ENCODE data around the gene PRPF19.
A peak's percentile ranks its signal among the peaks of the same experiment; 100 is the strongest.

PRPF19 gene

GRCh38 chr11:60875366-60876167, 30.8 kb downstream of the PRPF19 start:
- Mint-ChIP-seq H3K36me3 (ENCODE audit: low read depth) (peaks cover 18% of the 10 kb centered on the region), H3K27me3 (ENCODE audit: low read depth) (no peaks in the 10 kb centered on the region), H3K4me3 (no peak overlapping the region), H3K27ac (no peak overlapping the region), H3K9me3 (no peaks in the 10 kb centered on the region), H3K4me1 (ENCODE audit: low read depth) (peaks cover 57% of the 10 kb centered on the region)
- no peak for DNase-seq (ENCODE audit: low spot score)

GRCh38 chr11:60874421-60875365, 31.7 kb downstream of the PRPF19 start:
- Mint-ChIP-seq H3K27ac (peak overlapping the region; percentile 65), H3K4me3 (peak overlapping the region; percentile 16), H3K9me3 (no peaks in the 10 kb centered on the region), H3K36me3 (ENCODE audit: low read depth) (peaks cover 16% of the 10 kb centered on the region), H3K4me1 (ENCODE audit: low read depth) (peaks cover 58% of the 10 kb centered on the region), H3K27me3 (ENCODE audit: low read depth) (no peaks in the 10 kb centered on the region)
- no peak for DNase-seq (ENCODE audit: low spot score)

GRCh38 chr11:60873533-60873932, 32.9 kb downstream of the PRPF19 start:
- peak overlapping the region; percentile 54 for H3K4me3 Mint-ChIP-seq
- no peaks in the 10 kb centered on the region for H3K9me3 Mint-ChIP-seq
- no peaks in the 10 kb centered on the region for H3K27me3 Mint-ChIP-seq (ENCODE audit: low read depth)
- H3K4me1 Mint-ChIP-seq (ENCODE audit: low read depth), result peaks cover 67% of the 10 kb centered on the region
- DNase-seq (ENCODE audit: low spot score), result no peak
- peaks cover 10% of the 10 kb centered on the region for H3K36me3 Mint-ChIP-seq (ENCODE audit: low read depth)
- peak overlapping the region; percentile 31 for H3K27ac Mint-ChIP-seq

- Mint-ChIP-seq H3K27me3 (ENCODE audit: low read depth) (no peaks in the 10 kb centered on the region), H3K4me3 (peak overlapping the region; percentile 54), H3K27ac (peak overlapping the region; percentile 80), H3K4me1 (ENCODE audit: low read depth) (peaks cover 69% of the 10 kb centered on the region), H3K9me3 (no peaks in the 10 kb centered on the region), H3K36me3 (ENCODE audit: low read depth) (peaks cover 7% of the 10 kb centered on the region)
- DNase-seq (ENCODE audit: low spot score), result no peak
Measured at GRCh38 chr11:60872961-60873524, 33.3 kb downstream of the PRPF19 start.

- H3K36me3 Mint-ChIP-seq (ENCODE audit: low read depth), result peaks cover 2% of the 10 kb centered on the region
- H3K4me1 Mint-ChIP-seq (ENCODE audit: low read depth), result peaks cover 64% of the 10 kb centered on the region
- peak overlapping the region; percentile 82 for H3K27ac Mint-ChIP-seq
- H3K4me3 Mint-ChIP-seq, result peak overlapping the region; percentile 63
- no peaks in the 10 kb centered on the region for H3K27me3 Mint-ChIP-seq (ENCODE audit: low read depth)
- H3K9me3 Mint-ChIP-seq, result no peaks in the 10 kb centered on the region
- no peak for DNase-seq (ENCODE audit: low spot score)
Measured at GRCh38 chr11:60872124-60872960, 34.0 kb downstream of the PRPF19 start.

- no peak for DNase-seq (ENCODE audit: low spot score)
- Mint-ChIP-seq H3K36me3 (ENCODE audit: low read depth) (peaks cover 2% of the 10 kb centered on the region), H3K4me3 (peak overlapping the region; percentile 63), H3K27ac (peak overlapping the region; percentile 82), H3K27me3 (ENCODE audit: low read depth) (no peaks in the 10 kb centered on the region), H3K4me1 (ENCODE audit: low read depth) (peaks cover 68% of the 10 kb centered on the region), H3K9me3 (no peaks in the 10 kb centered on the region)
Measured at GRCh38 chr11:60871378-60872061, 34.9 kb downstream of the PRPF19 start.

- Mint-ChIP-seq H3K4me1 (ENCODE audit: low read depth) (peaks cover 70% of the 10 kb centered on the region), H3K27ac (peak overlapping the region; percentile 82)
Measured at GRCh38 chr11:60870733-60871377, 35.5 kb downstream of the PRPF19 start.

GRCh38 chr11:60870276-60870675, 36.1 kb downstream of the PRPF19 start:
- Mint-ChIP-seq H3K27ac (peak overlapping the region; percentile 69), H3K36me3 (ENCODE audit: low read depth) (peaks cover 2% of the 10 kb centered on the region), H3K27me3 (ENCODE audit: low read depth) (no peaks in the 10 kb centered on the region), H3K4me1 (ENCODE audit: low read depth) (peaks cover 74% of the 10 kb centered on the region), H3K4me3 (no peak overlapping the region), H3K9me3 (no peaks in the 10 kb centered on the region)
- no peak for DNase-seq (ENCODE audit: low spot score)

More at GRCh38 chr11:60870733-60871377, 35.5 kb downstream of the PRPF19 start:
- DNase-seq (ENCODE audit: low spot score), result no peak
- H3K36me3 Mint-ChIP-seq (ENCODE audit: low read depth), result peaks cover 2% of the 10 kb centered on the region
- no peaks in the 10 kb centered on the region for H3K9me3 Mint-ChIP-seq
- H3K27me3 Mint-ChIP-seq (ENCODE audit: low read depth), result no peaks in the 10 kb centered on the region
- peak overlapping the region; percentile 63 for H3K4me3 Mint-ChIP-seq

- Mint-ChIP-seq H3K27ac (peak overlapping the region; percentile 45), H3K36me3 (ENCODE audit: low read depth) (no peaks in the 10 kb centered on the region), H3K27me3 (ENCODE audit: low read depth) (no peaks in the 10 kb centered on the region), H3K4me1 (ENCODE audit: low read depth) (peaks cover 76% of the 10 kb centered on the region), H3K9me3 (no peaks in the 10 kb centered on the region), H3K4me3 (no peak overlapping the region)
- no peak for DNase-seq (ENCODE audit: low spot score)
Measured at GRCh38 chr11:60869451-60869825, 36.9 kb downstream of the PRPF19 start.

GRCh38 chr11:60868682-60869450, 37.5 kb downstream of the PRPF19 start:
- Mint-ChIP-seq H3K27ac (peak overlapping the region; percentile 68), H3K4me3 (peak overlapping the region; percentile 14), H3K4me1 (ENCODE audit: low read depth) (peaks cover 76% of the 10 kb centered on the region), H3K27me3 (ENCODE audit: low read depth) (no peaks in the 10 kb centered on the region), H3K9me3 (no peaks in the 10 kb centered on the region), H3K36me3 (ENCODE audit: low read depth) (no peaks in the 10 kb centered on the region)
- no peak for DNase-seq (ENCODE audit: low spot score)

- DNase-seq (ENCODE audit: low spot score), result no peak
- Mint-ChIP-seq H3K36me3 (ENCODE audit: low read depth) (no peaks in the 10 kb centered on the region), H3K9me3 (no peaks in the 10 kb centered on the region), H3K27ac (peak overlapping the region; percentile 68), H3K27me3 (ENCODE audit: low read depth) (peaks cover 3% of the 10 kb centered on the region), H3K4me1 (ENCODE audit: low read depth) (peaks cover 75% of the 10 kb centered on the region), H3K4me3 (peak overlapping the region; percentile 14)
Measured at GRCh38 chr11:60867871-60868681, 38.3 kb downstream of the PRPF19 start.

Measured in T-helper 2 cell treated with Interferon-gamma antibody and Interleukin-4, amounts not matched to agents 5 μg/mL and 100 μg/mL, for 36 hours (primary cell).